Epithelial cell of proximal tubule (primary cell): ENCODE results near the gene ZNF577. TPM values are rescaled to one million over a fixed set of nuclear protein-coding genes. Genes with fewer than 3 reads are reported as not detected.

Source experiments
- DNase-seq: peaks from one replicate; pipeline ENCODE4 v3.0.0-alpha.2; 2011; ENCODE audit warnings: low read depth
- H3K4me3 ChIP-seq: 2 replicates; pipeline ENCODE4 v1.5.1; 2011; ENCODE audit warnings: low read depth, mild to moderate bottlenecking, low read length
- CTCF ChIP-seq: conservative IDR thresholded peaks from 2 replicates; pipeline ENCODE4 v1.5.1; 2012; ENCODE audit warnings: low read depth, mild to moderate bottlenecking, low read length
- total RNA-seq: library from RNA; depleted of rRNA; stranded (reverse); fragments of >200 nt; gene quantifications from 2 replicates; pipeline ENCODE4 v1.2.3, GENCODE V29; 2015

The ZNF577 gene
- total RNA-seq, 1 donor from 2014 or later: 2.2 TPM

GRCh38 chr19:51861870-51862622, 25.7 kb downstream of the ZNF577 start:
- H3K4me3 ChIP-seq: no peak overlapping the region
- TF ChIP-seq CTCF: no peak
- DNase-seq: no peak

- DNase-seq: no peak
- no peak for TF ChIP-seq CTCF
- H3K4me3 ChIP-seq: no peak overlapping the region
Measured at GRCh38 chr19:51837145-51837544, 50.6 kb downstream of the ZNF577 start.

GRCh38 chr19:51830274-51830673, 57.5 kb downstream of the ZNF577 start:
- no peak for TF ChIP-seq CTCF
- no peak for DNase-seq
- H3K4me3 ChIP-seq: no peak overlapping the region

GRCh38 chr19:51824281-51825005, 63.3 kb downstream of the ZNF577 start:
- DNase-seq: no peak
- H3K4me3 ChIP-seq: no peak overlapping the region
- no peak for TF ChIP-seq CTCF

GRCh38 chr19:51822946-51823345, 64.8 kb downstream of the ZNF577 start:
- no peak for DNase-seq
- no peak overlapping the region for H3K4me3 ChIP-seq
- TF ChIP-seq CTCF: no peak

- no peak for TF ChIP-seq CTCF
- DNase-seq: no peak
- no peak overlapping the region for H3K4me3 ChIP-seq
Measured at GRCh38 chr19:51822325-51822724, 65.4 kb downstream of the ZNF577 start.

GRCh38 chr19:51821921-51822320, 65.8 kb downstream of the ZNF577 start:
- no peak for DNase-seq
- no peak overlapping the region for H3K4me3 ChIP-seq
- no peak for TF ChIP-seq CTCF
